IMR-90 (cell line): ENCODE data around the gene TBRG4.

Source experiments
- BHLHE40 ChIP-seq: fragments of 150-350 bp; IDR thresholded peaks from 2 replicates; pipeline ENCODE4 v1.6.1; 2016; ENCODE audit warnings: mild to moderate bottlenecking, low read depth, low read length
- CEBPB ChIP-seq: IDR thresholded peaks from 2 replicates; pipeline ENCODE4 v1.6.1; 2012; ENCODE audit warnings: low read depth, low read length, improper control_type of control experiment
- CHD1 ChIP-seq: IDR thresholded peaks from 2 replicates; pipeline ENCODE4 v1.6.1; 2012; ENCODE audit warnings: low read depth, low read length, improper control_type of control experiment
- FOS ChIP-seq: fragments of 150-350 bp; IDR thresholded peaks from 2 replicates; pipeline ENCODE4 v1.6.1; 2016; ENCODE audit warnings: low read depth, low read length
- MAFK ChIP-seq: IDR thresholded peaks from 2 replicates; pipeline ENCODE4 v1.6.1; 2012; ENCODE audit warnings: low read depth, low read length, improper control_type of control experiment
- NFE2L2 ChIP-seq: fragments of 150-350 bp; IDR thresholded peaks from 2 replicates; pipeline ENCODE4 v1.6.1; 2016; ENCODE audit warnings: low read depth, mild to moderate bottlenecking, low read length
- POLR2A ChIP-seq: IDR thresholded peaks from 2 replicates; pipeline ENCODE4 v1.6.1; 2012; ENCODE audit warnings: mild to moderate bottlenecking, low read depth, low read length
- RAD21 ChIP-seq: IDR thresholded peaks from 2 replicates; pipeline ENCODE4 v1.6.1; 2012; ENCODE audit warnings: low read length, improper control_type of control experiment
- RCOR1 ChIP-seq: IDR thresholded peaks from 2 replicates; pipeline ENCODE4 v1.6.1; 2012; ENCODE audit warnings: mild to moderate bottlenecking, low read length, improper control_type of control experiment; ENCODE audit not compliant: insufficient replicate concordance
- RFX5 ChIP-seq: IDR thresholded peaks from 2 replicates; pipeline ENCODE4 v1.8.0; 2012; ENCODE audit warnings: low read depth, mild to moderate bottlenecking, low read length, moderate library complexity
- SMC3 ChIP-seq: fragments of 150-350 bp; IDR thresholded peaks from 2 replicates; pipeline ENCODE4 v1.6.1; 2016; ENCODE audit warnings: low read depth, mild to moderate bottlenecking, antibody characterized with exemption, low read length, moderate library complexity
- TF ChIP-seq, protein P1 (sequence below): conservative IDR thresholded peaks from 2 replicates; pipeline ENCODE4 v1.5.1; 2012; ENCODE audit warnings: mild to moderate bottlenecking, low read depth, low read length, improper control_type of control experiment
- TF ChIP-seq, protein P2 (sequence below): fragments of 150-350 bp; IDR thresholded peaks from 2 replicates; pipeline ENCODE4 v1.6.1; 2017; ENCODE audit warnings: mild to moderate bottlenecking, antibody characterized with exemption, low read length, low read depth
- TF ChIP-seq, protein P3 (sequence below): fragments of 150-350 bp; IDR thresholded peaks from 2 replicates; pipeline ENCODE4 v1.6.1; 2016; ENCODE audit warnings: low read depth, mild to moderate bottlenecking, low read length, moderate library complexity, borderline replicate concordance

DNA sequence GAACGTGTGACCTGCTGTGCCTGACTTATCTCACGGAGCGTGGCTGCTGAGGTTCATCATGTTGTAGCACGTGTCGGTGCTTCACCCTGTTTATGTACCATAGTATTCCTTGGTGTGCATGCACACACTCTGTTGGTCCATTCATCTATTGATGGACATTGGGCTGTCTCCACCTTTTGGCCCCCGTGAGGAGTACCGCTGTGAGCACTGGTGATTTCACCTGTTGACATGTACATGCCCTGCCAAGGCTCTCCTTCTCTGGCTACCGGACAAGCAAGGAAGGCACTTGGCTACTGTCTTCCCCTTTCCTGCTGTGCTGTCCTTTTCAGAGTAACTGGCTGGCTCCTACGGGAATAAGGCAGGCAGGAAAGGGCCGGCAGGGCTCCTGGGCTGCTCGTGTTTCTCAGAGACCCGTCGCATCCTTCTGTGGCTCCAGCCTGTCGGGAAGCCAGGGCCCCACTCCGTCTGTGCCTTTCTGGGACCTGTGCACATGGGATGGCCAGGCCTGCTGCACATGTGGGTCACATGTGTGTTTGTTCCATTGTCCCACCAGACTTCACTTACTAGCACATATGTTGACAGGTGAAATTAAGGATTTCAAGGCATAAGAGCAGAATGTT lies 17.8 kb upstream of the TBRG4 start:
- TF ChIP-seq, protein P1, sequence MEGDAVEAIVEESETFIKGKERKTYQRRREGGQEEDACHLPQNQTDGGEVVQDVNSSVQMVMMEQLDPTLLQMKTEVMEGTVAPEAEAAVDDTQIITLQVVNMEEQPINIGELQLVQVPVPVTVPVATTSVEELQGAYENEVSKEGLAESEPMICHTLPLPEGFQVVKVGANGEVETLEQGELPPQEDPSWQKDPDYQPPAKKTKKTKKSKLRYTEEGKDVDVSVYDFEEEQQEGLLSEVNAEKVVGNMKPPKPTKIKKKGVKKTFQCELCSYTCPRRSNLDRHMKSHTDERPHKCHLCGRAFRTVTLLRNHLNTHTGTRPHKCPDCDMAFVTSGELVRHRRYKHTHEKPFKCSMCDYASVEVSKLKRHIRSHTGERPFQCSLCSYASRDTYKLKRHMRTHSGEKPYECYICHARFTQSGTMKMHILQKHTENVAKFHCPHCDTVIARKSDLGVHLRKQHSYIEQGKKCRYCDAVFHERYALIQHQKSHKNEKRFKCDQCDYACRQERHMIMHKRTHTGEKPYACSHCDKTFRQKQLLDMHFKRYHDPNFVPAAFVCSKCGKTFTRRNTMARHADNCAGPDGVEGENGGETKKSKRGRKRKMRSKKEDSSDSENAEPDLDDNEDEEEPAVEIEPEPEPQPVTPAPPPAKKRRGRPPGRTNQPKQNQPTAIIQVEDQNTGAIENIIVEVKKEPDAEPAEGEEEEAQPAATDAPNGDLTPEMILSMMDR: no peak
- TF ChIP-seq SMC3: no peak
- TF ChIP-seq POLR2A: no peak
- no peak for TF ChIP-seq RCOR1
- TF ChIP-seq, protein P2, sequence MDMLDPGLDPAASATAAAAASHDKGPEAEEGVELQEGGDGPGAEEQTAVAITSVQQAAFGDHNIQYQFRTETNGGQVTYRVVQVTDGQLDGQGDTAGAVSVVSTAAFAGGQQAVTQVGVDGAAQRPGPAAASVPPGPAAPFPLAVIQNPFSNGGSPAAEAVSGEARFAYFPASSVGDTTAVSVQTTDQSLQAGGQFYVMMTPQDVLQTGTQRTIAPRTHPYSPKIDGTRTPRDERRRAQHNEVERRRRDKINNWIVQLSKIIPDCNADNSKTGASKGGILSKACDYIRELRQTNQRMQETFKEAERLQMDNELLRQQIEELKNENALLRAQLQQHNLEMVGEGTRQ: no peak
- TF ChIP-seq NFE2L2: no peak
- TF ChIP-seq MAFK: no peak
- TF ChIP-seq CEBPB: no peak
- TF ChIP-seq RFX5: no peak
- TF ChIP-seq RAD21: no peak
- TF ChIP-seq, protein P3, sequence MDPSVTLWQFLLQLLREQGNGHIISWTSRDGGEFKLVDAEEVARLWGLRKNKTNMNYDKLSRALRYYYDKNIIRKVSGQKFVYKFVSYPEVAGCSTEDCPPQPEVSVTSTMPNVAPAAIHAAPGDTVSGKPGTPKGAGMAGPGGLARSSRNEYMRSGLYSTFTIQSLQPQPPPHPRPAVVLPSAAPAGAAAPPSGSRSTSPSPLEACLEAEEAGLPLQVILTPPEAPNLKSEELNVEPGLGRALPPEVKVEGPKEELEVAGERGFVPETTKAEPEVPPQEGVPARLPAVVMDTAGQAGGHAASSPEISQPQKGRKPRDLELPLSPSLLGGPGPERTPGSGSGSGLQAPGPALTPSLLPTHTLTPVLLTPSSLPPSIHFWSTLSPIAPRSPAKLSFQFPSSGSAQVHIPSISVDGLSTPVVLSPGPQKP: no peak
- no peak for TF ChIP-seq CHD1
- no peak for TF ChIP-seq BHLHE40
- TF ChIP-seq FOS: no peak
